DMS 273 (cell line): ENCODE measurements around the gene PTPRN2.
"Not testable (repeated sequence)": the region's sequence is repeated elsewhere in the genome, so short reads cannot be mapped to it uniquely, and the experiment has no call there.

Experiments
- DNase-seq: peaks from one replicate; lab custom pipeline; 2025; ENCODE audit not compliant: unreplicated experiment; lab: John Stamatoyannopoulos, UW

Gene PTPRN2

GRCh38 chr7:157669768-157670351 lies 917.8 kb downstream of the PTPRN2 start:
- DNase-seq, result no peak

GRCh38 chr7:157668884-157669767 lies 918.5 kb downstream of the PTPRN2 start:
- DNase-seq, result no peak

GRCh38 chr7:157668221-157668883 lies 919.3 kb downstream of the PTPRN2 start:
- no peak for DNase-seq

DNA sequence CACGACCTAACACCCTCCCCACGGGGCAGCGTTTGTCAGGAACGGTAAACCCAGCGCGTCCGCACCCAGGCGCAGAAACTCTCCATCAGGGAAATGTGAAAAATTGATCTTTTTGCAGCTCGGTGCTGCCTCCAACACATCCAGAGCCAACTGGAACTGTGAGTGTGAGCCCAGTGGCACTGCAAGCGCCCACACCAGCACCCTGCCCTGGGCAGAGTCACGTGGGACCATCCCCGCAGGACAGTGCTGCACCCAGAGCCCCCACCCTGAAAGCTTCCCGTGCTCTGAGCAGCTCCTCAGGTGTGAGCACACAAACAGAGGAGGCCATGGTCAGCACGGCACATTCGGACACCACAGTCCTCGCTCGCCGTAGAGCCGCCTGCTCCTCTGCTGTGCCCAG lies 919.9 kb downstream of the PTPRN2 start:
- DNase-seq, result no peak

GRCh38 chr7:157667261-157667660 lies 920.4 kb downstream of the PTPRN2 start:
- no peak for DNase-seq

DNA sequence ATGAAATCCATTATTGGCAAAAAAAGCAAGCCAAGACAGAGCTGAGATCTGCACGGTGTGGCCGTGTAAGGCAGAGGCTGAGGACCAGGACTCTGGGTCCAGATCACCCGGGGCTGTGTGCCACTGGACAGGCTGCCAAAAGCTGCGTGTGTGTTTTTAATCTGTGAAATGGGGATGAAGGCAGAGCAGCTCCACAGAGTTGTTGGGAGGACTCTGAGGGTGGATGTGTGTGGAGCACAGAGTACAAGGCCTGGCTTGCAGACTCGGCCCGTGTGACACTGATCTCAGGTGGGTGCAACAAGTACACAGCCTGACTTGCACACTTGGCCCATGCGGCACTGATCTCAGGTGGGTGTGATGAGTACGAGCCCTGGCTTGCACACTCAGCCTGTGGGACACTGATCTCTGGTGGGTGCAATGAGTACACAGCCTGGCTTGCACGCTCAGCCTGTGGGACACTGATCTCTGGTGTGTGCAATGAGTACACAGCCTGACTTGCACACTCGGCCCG lies 921.0 kb downstream of the PTPRN2 start:
- DNase-seq, result no peak

GRCh38 chr7:157665634-157665988 lies 922.0 kb downstream of the PTPRN2 start:
- DNase-seq, result not testable (repeated sequence)

DNA sequence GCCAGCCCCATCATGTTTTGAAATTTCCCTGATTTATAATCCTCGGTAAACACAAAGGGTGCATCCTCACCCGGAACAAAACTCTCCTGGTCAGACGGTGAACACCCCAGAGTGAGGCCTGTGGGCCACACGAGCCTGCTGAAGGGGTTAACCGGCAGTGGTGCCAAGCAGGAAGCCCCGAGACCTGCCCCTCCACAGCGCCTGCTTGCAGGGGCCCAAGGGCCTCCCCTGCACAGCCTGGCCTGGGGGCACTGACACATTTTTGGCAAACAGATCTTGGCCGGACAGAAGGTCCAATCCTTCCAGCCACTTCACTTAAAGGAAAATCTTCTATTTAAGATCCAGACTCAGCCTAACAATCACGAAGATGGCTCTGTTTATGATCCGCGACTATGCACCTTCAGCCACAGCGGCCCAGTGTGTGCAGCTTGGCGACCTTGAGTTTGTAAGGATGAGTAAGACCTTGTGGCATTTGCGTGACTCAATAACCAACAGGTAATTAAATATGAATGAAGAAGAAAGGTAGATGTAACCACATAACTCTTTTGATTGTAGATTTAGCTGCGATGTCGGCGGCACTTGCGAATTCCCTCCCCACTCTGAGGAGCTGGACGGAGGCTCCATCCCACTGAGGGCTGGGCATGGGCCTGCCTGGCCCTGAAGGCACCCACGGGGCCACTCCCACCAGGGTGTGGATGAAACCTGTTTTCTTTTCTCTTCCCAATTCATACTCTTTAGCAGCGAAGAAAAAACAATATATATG lies 922.6 kb downstream of the PTPRN2 start:
- no peak for DNase-seq

- DNase-seq, result no peak
Measured at GRCh38 chr7:157664034-157664433, 923.6 kb downstream of the PTPRN2 start.

DNA sequence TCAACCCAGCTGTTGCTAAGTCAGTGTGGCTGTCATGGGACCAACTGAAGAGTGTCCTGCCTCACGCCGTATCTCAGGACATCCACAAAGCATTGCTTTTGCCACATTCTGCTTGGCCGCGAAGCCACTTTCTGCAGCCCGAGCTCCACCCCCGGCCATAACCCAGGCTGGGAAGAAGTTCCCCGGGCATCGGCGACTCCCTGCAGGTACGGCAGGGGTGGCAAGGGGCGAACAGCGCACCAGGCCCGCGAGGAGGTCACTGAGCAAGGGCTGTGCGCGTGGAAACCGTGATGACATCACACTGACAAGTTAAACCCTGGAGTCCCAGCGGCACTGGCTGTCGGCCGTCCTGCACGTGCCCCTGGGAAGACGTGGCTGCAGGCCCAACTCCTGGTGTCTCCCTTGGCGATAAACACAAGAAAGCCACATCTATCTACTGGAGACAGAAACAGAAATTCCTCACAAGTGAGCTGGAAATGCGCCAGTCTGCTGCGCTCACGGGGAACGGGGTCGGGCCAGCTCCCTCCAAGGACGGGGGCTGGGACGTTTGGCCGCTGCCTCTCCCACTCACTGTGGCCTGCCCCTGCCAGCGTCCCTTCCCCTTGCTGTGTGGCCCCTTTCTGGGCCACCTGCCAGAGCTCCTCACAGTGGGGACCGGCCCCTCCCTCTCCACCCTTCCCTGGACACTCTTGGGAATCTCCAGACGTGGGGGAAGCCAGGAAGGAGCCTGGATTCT lies 924.5 kb downstream of the PTPRN2 start:
- peak; percentile 17 for DNase-seq

DNA sequence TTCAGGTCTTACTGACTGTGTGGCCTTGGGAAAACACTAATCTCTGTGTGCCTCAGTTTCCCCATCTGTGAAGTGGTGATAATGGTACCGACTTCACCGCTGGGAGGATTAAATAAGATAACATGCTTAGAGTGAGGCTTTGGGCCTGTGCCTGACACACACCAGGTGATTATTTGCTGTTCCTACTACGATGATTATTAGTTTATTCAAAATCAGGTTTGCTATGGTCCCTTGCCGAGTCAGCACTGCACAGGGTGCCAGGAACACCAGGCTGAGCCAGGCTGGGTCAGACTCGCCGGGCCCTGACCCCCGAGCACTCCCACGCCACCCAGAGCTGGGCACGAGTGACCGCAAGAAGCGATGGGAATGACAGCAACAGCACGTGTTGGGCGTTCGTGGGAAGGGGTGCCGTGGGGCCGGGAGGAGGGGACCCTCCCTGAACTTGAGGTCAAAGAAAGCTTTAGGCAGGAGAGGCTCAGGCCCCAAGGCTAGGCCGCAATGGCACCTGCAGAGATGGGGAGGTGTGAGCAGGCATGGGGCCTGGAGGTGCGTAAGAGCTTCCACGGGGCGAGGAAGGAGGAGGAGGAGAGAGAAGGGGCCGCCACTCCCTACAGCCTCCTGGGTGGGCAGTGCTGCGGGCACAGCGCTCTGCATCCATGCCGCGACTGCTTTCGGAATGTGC lies 925.4 kb downstream of the PTPRN2 start:
- DNase-seq, result no peak

- no peak for DNase-seq
Measured at GRCh38 chr7:157661611-157661975, 926.0 kb downstream of the PTPRN2 start.

DNA sequence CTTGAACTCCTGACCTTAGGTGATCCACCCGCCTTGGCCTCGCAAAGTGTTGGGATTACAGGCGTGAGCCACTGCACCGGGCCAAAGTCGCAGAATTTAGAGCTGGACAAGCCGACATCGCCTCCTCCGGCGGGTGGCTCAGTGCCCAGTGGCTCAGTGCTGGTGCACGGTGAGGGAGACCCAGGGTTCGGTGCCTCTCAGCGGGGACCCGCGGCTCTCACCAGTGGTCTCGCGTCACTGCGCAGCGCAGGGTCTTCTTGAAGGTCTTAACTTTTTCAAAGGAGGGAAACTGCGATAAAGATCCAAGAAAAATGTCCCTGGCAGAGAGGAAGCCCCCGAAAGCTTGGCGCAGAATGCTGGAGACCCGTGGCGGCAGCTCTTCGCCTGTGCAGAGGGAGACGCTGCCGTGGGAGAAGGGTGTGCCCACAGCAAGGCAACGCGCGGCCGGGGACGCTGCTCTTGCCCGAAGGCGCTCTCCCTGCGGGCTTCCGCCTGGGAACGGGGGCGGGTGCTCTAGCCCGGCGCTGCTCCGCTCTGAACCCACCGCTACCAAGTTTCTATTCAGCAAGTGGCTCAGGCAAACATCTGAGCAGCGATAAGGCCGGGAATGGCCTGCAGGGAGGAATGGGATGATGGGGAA lies 926.5 kb downstream of the PTPRN2 start:
- no peak for DNase-seq

DNA sequence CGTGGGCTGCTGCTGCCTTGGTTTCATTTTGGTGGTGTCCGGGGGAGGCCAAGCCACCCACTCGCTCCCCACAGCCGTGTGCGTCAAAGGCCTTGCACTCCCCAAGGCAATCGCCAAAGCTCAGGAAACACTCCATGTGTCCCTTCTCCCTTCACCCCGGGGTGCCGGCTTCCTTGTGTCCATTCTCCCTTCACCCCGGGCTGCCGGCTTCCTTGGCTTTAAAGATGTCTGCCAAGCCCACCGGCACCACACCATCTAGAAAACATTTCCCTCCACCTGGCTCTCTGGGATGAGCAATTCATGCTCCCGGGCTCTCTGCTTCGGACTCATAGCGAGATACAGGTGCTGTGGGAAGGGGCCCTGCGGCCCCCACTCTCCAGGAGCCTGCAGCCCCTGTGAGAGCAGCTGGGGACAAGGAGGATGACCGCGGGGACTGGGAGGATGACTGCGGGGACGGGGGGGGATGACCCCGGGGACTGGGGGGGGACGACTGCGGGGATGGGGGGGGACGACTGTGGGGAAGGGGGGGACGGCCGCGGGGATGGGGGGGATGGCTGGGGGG lies 928.7 kb downstream of the PTPRN2 start:
- no peak for DNase-seq

DNA sequence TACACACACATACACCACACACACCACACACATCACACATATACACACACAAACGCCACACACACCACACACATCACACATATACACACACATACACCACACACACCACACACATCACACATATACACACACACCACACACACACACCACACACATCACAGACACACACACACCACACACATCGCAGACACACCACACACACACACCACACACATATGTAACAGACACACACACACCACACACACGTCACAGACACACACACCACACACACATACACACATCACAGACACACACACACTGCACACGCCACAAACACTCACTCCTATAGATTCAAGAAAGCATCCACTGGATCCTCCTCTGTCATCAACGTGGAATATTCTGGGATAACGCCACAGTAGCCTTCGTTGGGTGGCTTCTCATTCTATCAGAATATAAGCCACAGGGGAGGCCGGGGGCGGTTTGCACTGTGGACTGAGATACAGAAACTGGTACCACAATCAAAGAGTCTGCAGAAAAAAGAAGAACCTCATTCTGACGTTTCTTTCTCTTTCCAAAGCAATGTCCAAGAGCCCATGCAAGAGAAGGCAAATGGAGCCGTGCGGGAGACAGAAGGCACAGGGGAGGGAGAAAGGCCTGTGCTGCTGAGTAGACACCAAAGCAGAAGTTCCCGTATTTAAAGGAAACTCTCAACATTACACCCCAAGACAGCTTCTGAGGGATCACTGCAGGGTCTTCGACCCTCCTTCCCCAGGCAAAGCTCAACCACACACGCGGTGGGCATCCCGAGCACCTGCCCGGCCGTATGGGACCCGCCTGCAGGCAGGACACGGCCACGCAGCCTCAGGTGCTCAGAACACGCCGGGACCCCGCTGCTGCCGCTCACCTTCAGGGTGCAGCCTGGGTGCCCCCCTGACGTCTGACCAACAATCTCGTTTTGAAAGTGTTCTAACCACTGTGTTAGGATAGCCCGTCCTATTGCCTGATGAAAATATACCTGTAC lies 929.6 kb downstream of the PTPRN2 start:
- no peak for DNase-seq

DNA sequence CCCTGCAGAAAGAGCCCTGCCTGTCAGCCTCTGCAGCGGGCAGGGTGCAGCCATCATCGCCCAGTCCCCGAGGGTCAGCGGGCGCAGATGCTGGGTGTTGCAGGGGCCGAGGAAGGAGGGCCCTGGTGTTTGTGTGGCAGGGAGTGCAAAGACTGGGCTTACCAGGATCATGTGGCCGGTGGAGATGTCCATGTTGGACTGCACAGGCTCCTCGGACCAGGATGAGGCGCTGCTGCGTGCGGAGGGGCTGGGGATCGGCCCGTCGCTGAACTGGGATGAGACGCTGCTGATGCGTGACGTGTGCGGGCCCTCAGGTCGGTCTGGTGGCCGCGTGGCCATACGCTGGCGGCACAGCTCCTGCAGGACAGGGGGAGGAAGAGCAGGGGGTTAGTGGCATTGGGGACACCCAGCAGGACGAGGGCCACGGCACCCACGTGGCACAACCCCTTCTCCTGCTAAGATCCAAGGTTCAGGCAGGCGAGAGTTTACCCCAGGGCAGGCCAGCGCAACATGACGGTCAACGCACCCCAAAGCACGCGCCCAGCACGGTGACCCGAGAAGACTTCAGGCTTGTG lies 931.3 kb downstream of the PTPRN2 start:
- DNase-seq, result no peak

DNA sequence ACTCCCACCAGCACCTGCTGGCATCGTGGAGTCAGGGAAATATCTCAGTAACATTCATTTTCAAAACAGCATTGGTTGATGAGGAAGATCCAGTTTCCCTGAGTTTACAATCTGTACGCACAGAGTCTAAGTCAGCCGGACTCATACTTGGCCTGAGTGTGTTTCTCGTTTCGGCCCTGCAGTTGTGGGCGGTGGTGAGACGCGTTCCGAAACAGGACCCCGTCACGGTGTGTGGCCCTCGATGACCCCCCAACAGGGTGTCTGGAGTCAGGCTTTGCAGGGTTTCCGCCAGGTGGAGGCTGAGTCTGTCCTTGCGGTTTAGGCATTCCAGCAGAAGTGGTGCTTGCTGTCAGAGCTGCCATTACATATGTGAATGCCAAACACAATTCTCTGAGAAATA lies 933.3 kb downstream of the PTPRN2 start:
- DNase-seq, result no peak

GRCh38 chr7:157653827-157654207 lies 933.8 kb downstream of the PTPRN2 start:
- DNase-seq, result no peak
